Measurements from ENCODE around the gene ACER1. TPM values are rescaled to one million over a fixed set of nuclear protein-coding genes. Genes with fewer than 3 reads are reported as not detected.
A peak's percentile ranks its signal among the peaks of the same experiment; 100 is the strongest.

The ACER1 gene
- total RNA-seq, 4 donors from 2014 or later: 0.53 to 8.1 (median 1.4) TPM

DNA sequence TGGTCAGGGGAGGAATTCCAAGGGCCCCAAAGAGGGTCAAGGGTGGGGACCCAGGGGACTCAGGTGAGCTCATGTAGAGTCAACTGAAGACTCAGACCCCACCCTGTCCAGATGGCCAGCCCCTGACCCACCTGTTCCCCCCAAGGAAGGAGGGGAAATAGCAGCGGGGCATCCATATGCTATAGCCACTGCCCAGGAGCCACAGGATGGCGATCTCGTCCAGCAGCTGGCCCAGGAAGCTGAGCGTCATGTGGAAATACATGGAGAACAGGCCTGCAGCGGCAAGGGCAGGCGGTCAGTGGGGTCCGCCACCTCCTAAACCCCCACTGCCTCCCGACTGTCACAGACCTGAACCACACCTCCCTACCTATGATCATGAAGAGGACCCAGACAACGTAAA is 21.4 kb downstream of the ACER1 start:
- no peak overlapping the region for H3K4me3 ChIP-seq
- no peaks in the 10 kb centered on the region for H3K36me3 ChIP-seq
- 55 to 92% methylated on average over 2 to 9 of the region's 9 CpGs for WGBS, 2 donors
- no peak overlapping the region for H3K27ac ChIP-seq
- no peak for DNase-seq
- TF ChIP-seq, protein P1, sequence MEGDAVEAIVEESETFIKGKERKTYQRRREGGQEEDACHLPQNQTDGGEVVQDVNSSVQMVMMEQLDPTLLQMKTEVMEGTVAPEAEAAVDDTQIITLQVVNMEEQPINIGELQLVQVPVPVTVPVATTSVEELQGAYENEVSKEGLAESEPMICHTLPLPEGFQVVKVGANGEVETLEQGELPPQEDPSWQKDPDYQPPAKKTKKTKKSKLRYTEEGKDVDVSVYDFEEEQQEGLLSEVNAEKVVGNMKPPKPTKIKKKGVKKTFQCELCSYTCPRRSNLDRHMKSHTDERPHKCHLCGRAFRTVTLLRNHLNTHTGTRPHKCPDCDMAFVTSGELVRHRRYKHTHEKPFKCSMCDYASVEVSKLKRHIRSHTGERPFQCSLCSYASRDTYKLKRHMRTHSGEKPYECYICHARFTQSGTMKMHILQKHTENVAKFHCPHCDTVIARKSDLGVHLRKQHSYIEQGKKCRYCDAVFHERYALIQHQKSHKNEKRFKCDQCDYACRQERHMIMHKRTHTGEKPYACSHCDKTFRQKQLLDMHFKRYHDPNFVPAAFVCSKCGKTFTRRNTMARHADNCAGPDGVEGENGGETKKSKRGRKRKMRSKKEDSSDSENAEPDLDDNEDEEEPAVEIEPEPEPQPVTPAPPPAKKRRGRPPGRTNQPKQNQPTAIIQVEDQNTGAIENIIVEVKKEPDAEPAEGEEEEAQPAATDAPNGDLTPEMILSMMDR (IDR thresholded peaks at IDR 0.05): peak in 1 of 6 experiments; percentile 28
- no peak for TF ChIP-seq POLR2A (IDR thresholded peaks at IDR 0.05)
- peaks cover 0 to 12% (median 0%) of the 10 kb centered on the region in 4 donors for H3K27me3 ChIP-seq
- intact Hi-C loops (cut with DNase I): no loop called here
- H3K4me1 ChIP-seq: no peaks in the 10 kb centered on the region
- no peaks in the 10 kb centered on the region for H3K9me3 ChIP-seq

DNA sequence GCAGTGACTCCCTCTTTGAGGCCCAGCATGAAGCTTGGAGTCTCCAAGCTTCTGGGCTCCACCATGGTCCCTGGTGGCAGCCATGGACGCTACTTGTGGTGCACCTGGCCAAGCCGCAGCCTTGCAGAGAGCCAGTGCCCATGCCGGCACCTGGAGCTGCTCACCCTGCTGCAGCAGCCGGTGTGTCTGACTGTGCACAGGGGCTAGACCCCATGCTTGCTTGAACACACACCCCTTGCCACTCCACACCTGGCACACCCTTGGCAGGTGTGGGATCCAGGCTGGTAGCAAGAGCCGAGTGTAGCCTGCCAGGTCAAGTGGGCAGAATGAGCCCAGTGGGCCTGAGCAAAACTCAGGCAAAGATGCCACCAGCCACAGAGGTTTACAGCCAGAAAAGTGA is 35.0 kb downstream of the ACER1 start:
- Histone ChIP-seq H3K9me3 (peaks cover 0 to 10% (median 6%) of the 10 kb centered on the region in 3 donors), H3K36me3 (no peaks in the 10 kb centered on the region), H3K27ac (no peak overlapping the region), H3K4me1 (no peaks in the 10 kb centered on the region), H3K27me3 (no peaks in the 10 kb centered on the region), H3K4me3 (no peak overlapping the region)
- TF ChIP-seq POLR2A (IDR thresholded peaks at IDR 0.05): no peak
- TF ChIP-seq, protein P1 (IDR thresholded peaks at IDR 0.05): no peak
- intact Hi-C loops (cut with DNase I): loop anchor here (10.0 kb wide), 1 partner anchor 134 kb away; no protein-coding TSS in a partner anchor
- DNase-seq: no peak
- WGBS, 2 donors: no CpG with 5 or more reads among the region's 5 CpGs

DNA sequence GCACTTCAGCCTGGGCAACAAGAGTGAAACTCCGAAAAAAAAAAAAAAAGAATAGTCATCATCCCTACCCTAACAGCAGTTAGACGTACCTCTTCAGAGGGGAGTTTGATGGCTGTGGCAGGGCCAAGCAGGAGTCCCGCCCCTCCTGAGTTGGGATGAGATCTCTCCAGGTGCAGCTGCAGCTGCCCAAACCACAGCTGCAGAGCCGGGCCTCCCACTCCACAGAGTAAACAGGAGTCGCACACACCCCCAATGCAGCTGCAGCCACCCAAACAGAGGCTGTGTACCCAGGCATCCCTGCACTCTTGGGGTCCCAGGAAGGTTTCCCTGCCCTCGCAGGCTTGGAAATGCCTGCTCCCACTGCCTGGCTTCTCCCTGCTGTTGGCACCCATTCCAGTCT is 36.2 kb downstream of the ACER1 start:
- no peak for DNase-seq
- H3K27ac ChIP-seq: no peak overlapping the region
- no peaks in the 10 kb centered on the region for H3K36me3 ChIP-seq
- intact Hi-C loops (cut with DNase I): loop anchor here (10.0 kb wide), 1 partner anchor 132 kb away; no protein-coding TSS in a partner anchor
- no peaks in the 10 kb centered on the region for H3K4me1 ChIP-seq
- H3K27me3 ChIP-seq: no peaks in the 10 kb centered on the region
- H3K4me3 ChIP-seq: no peak overlapping the region
- TF ChIP-seq, protein P1 (IDR thresholded peaks at IDR 0.05): no peak
- TF ChIP-seq POLR2A (IDR thresholded peaks at IDR 0.05): no peak
- WGBS, 2 donors: 56 to 92% methylated on average over 2 to 6 of the region's 6 CpGs
- H3K9me3 ChIP-seq: peaks cover 0 to 22% (median 18%) of the 10 kb centered on the region in 3 donors

DNA sequence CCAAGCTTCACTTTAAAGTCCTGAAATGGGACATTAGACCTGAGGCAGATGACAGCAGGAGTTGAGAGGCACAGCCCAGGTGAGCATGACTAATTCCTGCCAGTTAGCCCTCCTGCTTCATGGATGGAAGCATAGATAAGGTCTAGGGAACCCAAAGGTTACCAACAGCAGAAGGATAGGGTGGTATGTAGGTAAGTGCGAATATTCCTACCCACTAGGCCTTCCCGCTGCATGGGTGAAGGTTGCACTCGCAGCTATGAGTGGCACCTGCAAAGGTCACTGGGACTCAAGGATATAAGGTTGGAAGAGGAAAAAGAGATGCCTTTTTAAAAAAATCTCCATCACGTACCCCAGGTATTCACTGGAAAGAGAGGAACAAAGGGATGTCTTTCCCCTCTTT is 41.4 kb downstream of the ACER1 start:
- Histone ChIP-seq H3K27ac (no peak overlapping the region), H3K36me3 (no peaks in the 10 kb centered on the region), H3K4me1 (no peaks in the 10 kb centered on the region), H3K4me3 (no peak overlapping the region), H3K27me3 (no peaks in the 10 kb centered on the region), H3K9me3 (peaks cover 0 to 66% (median 51%) of the 10 kb centered on the region in 3 donors)
- intact Hi-C loops (cut with DNase I): loop anchor here (10.0 kb wide), 1 partner anchor 127 kb away; no protein-coding TSS in a partner anchor
- no peak for TF ChIP-seq POLR2A (IDR thresholded peaks at IDR 0.05)
- TF ChIP-seq, protein P1 (IDR thresholded peaks at IDR 0.05): no peak
- no peak for DNase-seq
- 55 to 64% methylated on average over 4 of the region's 4 CpGs for WGBS, 2 donors

DNA sequence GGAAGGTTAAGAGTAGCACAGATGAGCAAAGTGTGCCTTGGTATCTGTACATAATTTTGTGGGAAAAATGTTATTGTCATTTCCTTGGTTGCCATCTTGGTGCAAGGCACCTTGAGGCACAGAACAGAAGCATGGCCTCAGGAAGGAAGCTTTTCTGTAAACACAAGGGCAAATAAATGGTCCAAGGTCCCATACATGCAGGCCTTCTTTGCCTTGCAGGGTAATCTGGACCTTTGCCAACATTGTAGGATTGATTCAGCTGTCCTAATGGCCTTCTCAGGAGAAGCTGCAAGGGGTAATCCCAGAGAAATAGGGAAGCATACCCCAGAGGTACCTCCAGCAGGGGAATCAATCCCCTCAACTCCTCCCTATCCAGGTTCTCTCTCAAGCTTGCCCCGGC is 44.7 kb downstream of the ACER1 start:
- WGBS, 2 donors: 88 to 89% methylated on average over 1 of the region's 1 CpG
- H3K4me1 ChIP-seq: no peaks in the 10 kb centered on the region
- intact Hi-C loops (cut with DNase I): no loop called here

More for the DNA sequence above, 44.7 kb downstream of the ACER1 start:
- Histone ChIP-seq H3K9me3 (peaks cover 0 to 70% (median 56%) of the 10 kb centered on the region in 3 donors), H3K4me3 (no peak overlapping the region), H3K36me3 (no peaks in the 10 kb centered on the region), H3K27me3 (no peaks in the 10 kb centered on the region), H3K27ac (no peak overlapping the region)
- TF ChIP-seq, protein P1 (IDR thresholded peaks at IDR 0.05): no peak
- TF ChIP-seq POLR2A (IDR thresholded peaks at IDR 0.05): no peak
- no peak for DNase-seq

All from esophagus squamous epithelium (tissue), 5 donors.